HG03139 (cell line): Measurements from ENCODE around the gene CTNNB1.
A peak's percentile ranks its signal among the peaks of the same experiment; 100 is the strongest.

Source experiments
- ATAC-seq: cut with Tn5 transposase; IDR thresholded peaks from one replicate; pipeline ENCODE4 v1.9.1; 2021; ENCODE audit not compliant: unreplicated experiment

CTNNB1 gene

DNA sequence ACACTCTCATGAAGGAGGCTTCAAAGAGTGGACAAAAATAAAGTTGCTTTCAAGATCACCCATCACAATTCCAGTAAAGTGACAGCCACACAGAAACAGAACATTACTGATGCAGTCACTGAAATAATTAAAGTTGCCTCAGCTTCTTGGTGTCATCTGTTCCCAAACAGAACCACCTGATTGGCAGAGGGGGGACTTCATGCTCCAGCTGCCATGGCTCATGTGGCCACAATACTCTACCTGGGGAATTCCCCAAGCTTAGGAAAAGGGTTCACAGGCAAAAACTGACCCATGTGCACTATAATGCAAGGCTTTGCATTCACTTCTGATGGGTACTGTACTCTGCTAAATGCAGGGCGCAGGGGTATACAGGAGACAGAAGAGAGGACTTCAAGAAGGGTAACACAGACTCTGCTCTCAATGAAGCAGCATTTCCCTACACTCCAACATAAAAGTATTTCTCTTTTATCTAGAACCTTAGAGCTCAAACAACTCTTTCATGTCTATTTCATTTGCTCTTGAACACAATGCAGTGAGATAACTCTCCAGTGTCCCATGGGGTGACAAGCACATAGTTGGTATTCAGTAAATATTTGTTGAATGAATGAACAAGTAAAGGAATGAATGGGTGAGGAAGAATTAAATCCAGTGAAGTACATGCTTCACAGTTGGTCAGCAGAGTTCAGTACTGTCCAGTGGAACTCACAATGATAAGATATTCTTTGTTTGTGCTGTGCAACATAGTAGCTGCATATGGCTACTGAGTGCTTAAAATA lies 8.6 kb upstream of the CTNNB1 start:
- no peak for ATAC-seq

DNA sequence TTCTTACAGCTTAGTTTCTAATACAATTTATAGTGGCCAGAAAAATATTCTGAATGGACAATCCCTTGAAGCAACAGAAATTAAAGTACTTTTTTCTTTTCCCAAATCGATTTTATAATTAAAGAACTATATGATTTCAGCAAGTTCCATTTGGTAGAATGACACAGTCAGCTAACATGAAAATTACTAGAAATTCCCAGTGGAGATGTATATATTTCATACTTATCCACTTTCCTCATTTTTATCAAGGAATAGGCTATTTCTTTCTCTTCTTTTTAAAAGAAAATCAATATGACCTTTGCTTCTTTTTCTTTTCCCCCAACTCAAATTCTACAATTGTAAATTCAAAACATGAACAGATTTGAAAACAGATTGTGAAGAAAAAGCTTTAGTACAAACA lies 6.4 kb upstream of the CTNNB1 start:
- ATAC-seq = no peak

DNA sequence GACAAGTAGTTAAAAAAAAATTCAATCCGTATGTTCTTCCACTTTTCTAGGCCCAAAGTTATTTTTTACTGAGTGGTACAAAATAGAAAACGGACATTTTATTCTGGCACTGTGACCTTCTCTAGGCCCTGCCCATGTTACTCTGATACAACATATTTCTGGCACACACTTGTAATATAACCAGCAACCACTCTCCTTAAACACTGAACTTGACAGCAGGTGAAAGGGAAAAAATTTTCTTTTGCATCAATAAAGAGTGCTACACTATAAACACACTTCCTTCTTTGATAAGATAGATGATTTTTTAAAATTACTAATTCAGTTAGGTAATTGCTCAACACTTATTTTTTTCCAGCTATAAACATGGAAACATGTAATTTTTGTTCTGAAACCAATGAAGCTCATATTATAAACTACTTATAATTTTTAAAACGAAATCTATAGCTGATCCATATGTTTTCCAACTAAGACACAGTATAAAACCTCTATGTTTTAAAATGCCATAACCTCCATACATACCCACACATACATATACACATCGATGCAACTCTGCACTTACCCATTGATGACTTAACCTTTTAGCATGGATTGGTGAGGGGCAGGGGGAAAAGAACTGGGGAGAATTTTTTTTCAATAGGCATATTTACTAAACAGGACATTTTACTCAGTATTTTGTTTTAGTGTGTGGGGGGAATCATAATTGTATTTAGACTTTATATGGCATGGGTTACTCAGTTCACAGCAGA lies 5.3 kb upstream of the CTNNB1 start:
- no peak for ATAC-seq

DNA sequence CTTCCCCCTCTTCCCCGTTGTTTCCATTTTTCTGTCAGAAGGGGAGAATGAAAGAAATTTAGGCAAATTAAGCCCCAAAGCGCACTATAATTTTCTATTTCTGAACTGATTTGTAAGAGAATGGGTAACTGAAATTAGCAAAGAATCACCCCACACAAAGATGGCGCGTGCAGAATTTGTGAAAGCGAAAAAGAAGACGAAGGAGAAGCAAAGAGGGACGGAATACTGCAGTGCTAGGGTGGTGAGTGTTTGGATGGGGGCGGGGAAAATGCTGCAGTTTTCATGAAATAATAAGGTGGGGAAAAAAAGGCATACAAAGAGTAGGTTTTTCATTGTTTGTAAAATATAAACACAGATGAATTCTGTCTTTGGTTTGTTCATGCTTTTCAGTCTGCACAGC lies 4.6 kb upstream of the CTNNB1 start:
- no peak for ATAC-seq

DNA sequence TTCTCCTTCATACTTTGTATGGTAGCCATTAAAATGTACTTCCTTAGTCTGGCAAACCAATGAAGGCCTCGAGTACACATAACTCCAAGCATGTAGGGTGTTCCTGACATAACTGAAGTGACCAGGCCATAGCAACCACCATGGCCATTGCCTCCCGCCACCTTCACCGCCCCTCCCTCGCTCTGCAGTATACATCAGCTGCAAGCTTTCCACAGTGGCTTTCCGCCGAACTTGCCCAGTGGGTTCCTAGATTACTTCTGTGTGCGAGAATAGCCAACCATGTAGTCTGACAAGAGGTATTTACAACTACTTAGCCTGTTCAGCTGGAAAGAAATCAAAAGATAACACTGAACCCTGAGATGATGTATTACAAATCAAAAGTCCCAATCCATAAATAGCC lies 3.4 kb upstream of the CTNNB1 start:
- no peak for ATAC-seq

DNA sequence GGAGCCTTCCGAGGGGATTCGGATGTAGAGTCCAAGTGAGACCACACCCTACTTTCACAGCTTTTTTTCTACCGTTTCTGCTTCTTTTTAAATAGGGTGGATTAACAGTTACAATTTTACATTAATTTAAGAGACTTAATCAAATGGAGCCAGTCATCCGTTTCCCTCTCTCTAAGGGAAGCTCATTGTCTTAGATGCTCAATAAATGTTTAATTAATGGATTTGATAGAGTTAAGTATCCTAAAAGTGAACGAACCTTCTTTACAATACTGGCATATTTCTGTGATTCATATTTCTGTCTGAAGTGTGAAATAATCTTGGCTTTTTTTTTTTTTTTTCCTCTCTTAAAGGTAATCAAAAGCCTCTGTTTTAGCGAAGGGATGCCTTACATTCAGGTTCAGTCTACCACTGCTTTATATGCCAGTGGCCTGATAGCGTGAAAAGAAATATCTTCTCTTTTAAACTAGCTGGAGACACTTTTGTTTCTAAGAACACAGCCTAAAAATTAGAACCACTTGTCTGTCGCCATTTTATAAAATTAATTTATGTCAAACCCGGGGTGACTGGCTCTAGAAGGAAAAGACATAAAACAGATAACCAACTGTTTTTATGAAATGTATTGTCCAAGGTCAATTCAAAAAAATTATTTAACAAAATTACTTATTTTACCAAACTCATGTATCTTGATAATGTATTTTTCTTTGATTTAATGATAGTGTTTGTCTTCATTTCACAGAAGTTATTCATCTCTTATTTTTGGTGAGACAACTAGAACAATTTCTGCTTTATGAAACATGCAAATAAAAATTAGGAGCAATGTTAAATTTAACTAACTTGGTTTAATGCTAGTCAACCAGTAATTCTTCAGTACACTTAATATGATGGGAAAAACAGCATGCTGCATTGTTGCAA lies 2.5 kb upstream of the CTNNB1 start:
- no peak for ATAC-seq

DNA sequence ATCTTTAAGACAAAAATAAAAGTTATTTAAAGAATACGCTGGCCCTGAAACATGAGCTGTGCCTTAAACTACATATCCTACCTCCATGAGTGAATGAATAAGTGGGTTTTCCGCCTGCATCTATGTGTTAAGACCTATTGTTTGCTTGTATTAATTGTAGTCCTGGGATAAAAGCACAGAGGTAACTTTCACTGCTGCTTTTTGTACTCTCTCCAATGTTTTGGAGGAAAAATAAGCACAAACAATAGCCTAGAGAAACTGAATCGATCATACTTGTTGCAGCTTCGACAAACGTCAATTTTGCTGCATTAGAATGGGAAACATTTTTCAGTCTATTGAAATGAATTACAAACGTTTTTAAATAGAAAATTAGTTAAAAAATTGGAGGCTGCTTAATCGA lies 1.3 kb upstream of the CTNNB1 start:
- no peak for ATAC-seq

DNA sequence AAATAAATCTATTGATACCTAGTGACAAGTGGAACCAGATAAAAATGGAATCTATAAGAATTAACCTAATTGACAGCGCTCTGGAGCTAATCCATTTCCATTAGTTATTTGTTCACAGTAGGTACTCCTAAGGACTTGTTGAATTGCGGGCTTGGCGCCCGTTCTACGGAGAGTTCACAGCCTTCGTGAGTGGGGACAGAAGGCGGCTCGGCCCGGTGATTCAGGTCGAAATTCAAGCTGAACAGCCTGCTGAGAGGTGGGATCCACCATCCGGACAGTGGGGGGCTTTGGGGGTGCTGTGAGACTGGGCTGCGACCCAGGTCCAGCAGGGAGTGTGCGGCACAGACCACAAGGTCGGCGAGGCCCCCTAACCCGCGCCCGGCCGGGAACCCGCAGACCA lies 779 bp upstream of the CTNNB1 start:
- peak; percentile 2 for ATAC-seq

DNA sequence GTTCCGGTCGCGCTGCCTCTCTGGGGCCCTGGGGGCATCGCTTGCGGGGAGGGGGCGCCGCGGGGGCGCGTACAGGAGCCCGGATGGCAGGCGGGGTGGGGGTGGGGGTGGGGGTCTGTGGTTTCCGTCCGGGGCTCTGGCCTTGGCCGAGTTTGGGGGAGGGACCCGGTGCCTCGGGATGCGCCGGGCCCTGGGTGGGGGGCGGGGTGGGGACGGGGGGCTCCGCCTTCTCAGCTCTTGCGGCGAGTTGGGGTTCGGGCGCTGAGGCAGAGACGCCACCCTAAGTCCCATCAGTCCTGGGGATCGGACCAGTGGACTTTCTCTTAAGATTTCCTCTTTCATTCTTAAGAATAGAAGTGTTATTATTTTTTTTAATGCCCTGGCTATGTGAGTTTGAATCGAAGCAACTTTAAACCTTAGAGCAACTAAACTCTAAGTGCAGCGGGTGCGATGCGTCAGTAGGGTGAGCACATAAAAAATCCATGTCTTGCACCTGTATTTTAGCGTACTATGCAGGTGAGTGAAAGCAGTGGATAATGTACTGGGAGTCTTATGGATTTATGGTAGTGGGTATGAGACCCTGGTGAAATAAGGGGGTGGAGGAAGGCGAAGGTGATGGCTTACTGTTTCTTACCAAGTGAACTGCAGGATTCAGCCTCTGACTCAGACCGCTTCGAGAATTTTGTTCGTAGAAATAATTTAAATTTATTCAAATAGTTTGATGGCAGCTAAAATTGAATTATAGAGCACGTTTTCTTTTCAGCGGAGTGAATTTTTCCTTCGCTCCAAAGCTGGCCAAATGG lies 762 bp downstream of the CTNNB1 start:
- ATAC-seq = peak; percentile 5

DNA sequence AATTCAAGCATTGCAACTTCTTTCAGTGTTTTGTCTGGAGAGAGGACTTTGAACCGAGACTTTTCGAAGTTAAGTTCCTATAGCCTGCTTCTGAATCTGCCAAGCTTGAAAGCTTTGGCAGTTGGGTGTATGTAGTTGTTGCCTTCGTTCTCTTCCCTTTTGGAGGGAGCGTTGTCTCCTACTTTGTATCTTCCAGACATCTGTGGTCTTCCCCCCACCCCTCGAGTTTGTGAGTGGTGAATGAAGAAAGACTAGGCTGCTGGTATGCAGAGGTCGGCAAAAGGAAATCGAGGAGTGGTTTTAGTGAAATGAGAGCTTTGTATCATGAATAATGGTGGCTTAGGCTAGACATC lies 1.3 kb downstream of the CTNNB1 start:
- no peak for ATAC-seq

DNA sequence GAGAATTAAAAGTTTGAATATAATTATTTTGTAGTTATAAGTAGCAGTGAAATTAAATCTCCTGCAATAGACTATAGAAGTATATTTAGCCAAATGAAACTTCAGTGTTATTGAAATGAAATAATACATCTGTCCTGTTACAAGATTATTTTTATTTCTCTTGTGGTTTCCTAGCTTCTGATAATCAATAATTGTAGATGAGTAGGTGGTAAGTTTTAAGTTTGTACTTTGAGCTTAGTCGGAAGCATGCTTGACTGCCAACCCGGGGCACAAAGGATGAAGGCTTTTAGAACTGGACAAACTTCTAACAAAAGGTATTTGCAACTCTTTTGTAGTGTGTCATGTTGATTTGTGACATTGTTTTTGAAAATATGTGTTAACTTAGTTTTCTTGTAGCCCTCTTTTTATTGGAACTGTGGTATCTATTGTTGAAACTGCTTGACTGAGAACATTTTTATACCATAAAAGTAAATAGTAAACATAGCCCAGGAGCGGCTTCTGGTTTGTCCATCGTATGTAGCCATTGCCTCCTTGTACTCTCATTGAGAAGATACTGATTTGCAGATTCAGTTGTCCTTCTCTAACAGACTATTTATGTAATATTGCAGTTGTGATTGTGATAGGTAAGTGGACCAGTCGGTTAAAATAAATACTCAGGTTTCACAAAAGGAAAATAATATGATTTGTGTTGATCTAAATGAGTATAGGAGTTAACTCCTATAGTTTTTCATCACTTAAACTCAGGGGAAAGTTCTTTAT lies 2.9 kb downstream of the CTNNB1 start:
- no peak for ATAC-seq

DNA sequence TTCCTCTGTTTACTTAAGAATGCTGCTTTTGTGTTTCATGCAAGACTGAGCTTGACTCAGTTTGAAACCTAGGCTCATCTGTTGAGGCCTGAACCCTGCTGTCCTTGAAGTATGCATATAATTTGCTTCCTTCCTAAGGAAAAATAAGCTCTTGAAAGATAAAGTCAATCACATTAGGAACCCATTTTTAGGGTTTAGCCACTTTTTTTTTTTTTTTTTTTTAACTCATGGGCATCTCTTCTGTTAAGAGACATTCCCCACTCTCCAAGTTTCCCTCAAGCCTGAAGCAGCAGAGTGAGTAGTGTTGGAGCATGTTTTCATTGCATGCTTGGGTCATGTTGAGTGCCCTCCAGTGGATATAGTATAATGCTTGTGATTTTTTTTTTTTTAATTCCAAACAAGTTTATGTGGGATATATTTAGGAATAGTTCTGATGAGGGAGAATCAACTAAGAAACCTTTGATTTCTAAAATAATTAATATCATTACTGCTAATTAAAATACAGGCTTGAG lies 3.6 kb downstream of the CTNNB1 start:
- no peak for ATAC-seq

DNA sequence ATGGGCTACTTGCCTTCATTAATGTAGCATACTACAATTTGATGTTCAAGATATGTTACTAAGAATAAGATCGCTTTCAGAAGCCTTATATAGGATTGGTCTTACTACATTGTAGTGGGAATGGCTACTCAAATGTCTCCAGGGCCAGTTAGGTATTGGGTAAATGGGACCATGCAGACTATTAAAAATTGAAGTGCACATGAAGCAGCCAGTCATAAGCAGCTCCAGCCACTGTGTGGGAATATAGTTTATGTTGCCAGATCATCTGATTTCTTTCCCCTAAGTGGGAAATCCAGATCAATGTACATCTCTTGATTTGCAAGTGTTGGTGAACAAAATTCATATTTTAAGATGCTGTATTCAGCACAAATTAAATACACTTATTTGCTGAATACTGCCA lies 5.1 kb downstream of the CTNNB1 start:
- no peak for ATAC-seq

DNA sequence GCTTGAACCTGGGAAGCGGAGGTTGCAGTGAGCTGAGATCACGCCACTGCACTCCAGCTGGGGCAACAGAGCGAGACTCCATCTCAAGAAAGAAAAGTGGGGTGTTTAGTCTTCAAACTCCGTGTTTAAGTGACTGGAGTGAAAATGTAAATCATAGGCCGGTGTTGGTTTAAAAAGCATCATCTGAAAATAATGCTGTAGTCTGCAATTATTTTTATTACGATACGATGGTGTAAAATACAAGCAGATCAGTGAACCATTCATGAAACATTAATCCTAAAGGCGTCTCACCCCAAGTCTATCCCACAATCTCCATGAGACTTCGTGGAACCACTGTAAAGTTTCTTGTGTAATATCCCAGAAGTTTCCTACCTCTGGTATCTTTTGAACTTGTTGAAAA lies 6.3 kb downstream of the CTNNB1 start:
- no peak for ATAC-seq

DNA sequence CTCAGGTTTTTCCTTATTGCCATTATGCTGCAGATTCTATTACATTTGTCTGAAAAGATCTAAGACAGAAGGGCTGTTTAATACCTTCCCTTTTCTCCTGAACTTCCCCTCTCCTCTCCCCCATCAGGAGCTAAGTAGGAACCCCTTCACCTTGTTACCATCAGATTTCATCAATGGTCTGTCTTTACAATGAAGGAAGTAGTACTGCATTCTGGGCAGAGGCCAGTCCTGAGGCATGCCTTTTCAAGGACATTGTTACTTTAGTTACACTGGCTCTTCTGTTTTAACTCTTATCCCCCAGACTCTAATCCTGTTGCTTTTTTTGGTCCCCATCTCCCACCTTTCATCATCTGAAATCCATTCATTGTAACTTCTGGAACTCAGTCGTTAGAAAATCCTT lies 8.1 kb downstream of the CTNNB1 start:
- no peak for ATAC-seq

DNA sequence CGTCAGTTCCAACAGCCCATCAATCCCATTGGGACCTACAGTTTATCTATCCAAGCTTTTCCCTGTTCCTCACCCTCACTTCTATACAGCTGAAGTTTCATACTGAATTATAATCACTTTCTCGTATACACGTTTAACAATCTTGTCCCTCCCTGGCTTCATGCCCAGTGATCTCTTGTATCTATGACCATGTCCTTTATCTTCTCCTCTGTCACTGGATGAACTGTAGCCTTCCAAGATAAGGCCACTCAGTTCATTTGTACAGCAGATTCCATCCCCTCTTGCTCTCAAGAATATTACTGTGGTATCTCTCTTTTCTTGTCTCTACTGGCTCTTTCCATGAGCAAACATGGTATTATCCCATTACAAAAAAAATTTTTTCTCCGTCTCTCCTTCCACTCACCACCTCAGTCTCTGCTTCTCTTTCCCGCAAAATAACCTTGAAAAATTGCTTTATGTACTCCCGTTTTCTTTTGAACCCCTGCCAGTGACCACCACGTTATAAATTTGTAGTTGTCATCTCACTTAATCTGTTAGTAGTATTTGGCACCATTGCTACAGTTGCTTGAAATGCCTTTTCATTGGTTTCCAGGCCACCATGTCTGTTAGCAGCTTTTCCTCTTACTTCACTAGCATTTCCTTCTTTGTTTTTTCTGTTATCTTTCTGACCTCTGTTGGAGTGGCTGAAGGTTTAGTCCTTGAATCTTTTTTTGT lies 9.4 kb downstream of the CTNNB1 start:
- ATAC-seq = no peak

DNA sequence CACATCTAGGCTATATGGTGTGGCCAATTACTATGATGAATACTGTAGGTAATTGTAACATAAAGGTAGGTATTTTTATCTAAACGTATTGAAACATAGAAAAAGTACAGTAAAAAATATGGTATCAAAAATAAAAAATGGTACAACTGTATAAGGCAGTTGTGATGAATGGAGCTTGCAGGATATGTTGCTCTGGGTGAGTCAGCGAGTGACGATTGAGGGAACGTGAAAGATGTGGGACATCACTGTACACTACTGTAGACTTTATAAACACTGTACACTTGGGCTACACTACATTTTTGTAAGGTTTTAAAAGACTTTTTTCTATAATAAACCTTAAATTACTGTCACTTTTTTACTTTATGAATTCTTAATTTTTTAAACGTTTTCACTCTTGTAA lies 10.3 kb downstream of the CTNNB1 start:
- ATAC-seq = no peak

DNA sequence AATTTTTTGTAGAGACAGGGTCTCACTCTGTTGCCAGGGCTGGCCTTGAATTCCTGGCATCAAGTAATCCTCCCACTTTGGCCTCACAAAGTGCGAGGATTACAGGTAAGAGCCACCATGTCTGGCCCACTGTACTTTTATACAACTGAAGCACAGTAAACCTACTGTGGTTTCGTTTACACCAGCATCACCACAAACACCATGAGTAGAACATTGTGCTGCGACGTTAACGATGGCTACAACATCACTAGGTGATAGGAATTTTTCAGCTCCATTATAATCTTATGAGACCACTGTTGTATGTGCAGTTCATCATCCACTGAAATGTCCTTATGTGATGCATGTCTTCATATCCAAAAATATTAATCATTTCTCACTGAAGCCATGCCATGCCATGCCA lies 11.7 kb downstream of the CTNNB1 start:
- ATAC-seq = no peak

DNA sequence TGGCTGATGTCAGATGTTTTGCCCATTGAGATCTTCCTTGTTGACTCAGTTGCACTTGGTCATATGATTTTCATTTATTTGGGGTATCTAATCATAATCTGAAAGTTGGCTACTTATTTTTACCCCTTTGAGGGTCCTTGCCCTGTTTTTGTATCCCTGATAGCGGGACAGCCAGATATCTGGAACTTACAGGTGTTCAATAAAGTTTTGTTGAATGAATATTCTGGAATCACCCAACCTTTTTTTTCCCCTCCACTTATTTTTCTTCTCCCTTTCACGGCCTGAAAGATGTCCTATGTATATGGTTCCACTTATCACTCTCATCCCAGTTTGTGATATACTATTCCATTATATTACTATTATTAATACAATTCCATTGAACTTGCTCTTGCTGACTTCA lies 12.8 kb downstream of the CTNNB1 start:
- ATAC-seq = no peak
